Suprapubic skin (tissue), 4 donors: ENCODE data around the gene NDUFAF3. TPM values are rescaled to one million over a fixed set of nuclear protein-coding genes. Genes with fewer than 3 reads are reported as not detected.
A peak's percentile ranks its signal among the peaks of the same experiment; 100 is the strongest.

Experiments used
- DNase-seq, 2 donors: peaks; one replicate each; pipeline ENCODE4 v3.0.0-alpha.2; 2019; ENCODE audit warnings: low spot score in 2 of 2
- H3K27ac ChIP-seq: fragments of 200-600 bp; sonication (generic); one replicate; pipeline ENCODE4 v1.5.1; 2019
- H3K27me3 ChIP-seq: fragments of 200-600 bp; sonication (generic); one replicate; pipeline ENCODE4 v1.5.1; 2019
- H3K36me3 ChIP-seq: fragments of 200-600 bp; sonication (generic); one replicate; pipeline ENCODE4 v1.5.1; 2019
- H3K4me1 ChIP-seq: fragments of 200-600 bp; sonication (generic); one replicate; pipeline ENCODE4 v1.5.1; 2019
- H3K4me3 ChIP-seq: fragments of 200-600 bp; sonication (generic); one replicate; pipeline ENCODE4 v1.5.1; 2019; ENCODE audit warnings: mild to moderate bottlenecking
- H3K9me3 ChIP-seq: fragments of 200-600 bp; sonication (generic); one replicate; pipeline ENCODE4 v1.5.1; 2019
- EP300 ChIP-seq: sonication (generic); formaldehyde crosslinking; IDR thresholded peaks from one replicate; pipeline ENCODE4 v1.6.1; 2017; ENCODE audit warnings: antibody characterized with exemption
- POLR2A ChIP-seq, 2 donors: fragments of 450-650 bp; IDR thresholded peaks; one replicate each; pipeline ENCODE4 v1.6.1; 2017; ENCODE audit warnings: antibody characterized with exemption in 2 of 2, mild to moderate bottlenecking in 2 of 2, moderate library complexity in 2 of 2
- POLR2AphosphoS5 ChIP-seq, 3 donors: sonication (generic); formaldehyde crosslinking; IDR thresholded peaks; one replicate each; pipeline ENCODE4 v1.6.1; 2017; ENCODE audit warnings: antibody characterized with exemption in 3 of 3
- WGBS: methylation state at CpG from one replicate; pipeline ENCODE4 v1.1.5; 2018; 5-methylcytosine and 5-hydroxymethylcytosine counted together
- total RNA-seq, 4 donors: library from RNA; depleted of rRNA; stranded (reverse); fragments of >200 nt; gene quantifications; one replicate each; pipeline ENCODE4 v1.1.0, GENCODE V29; 2016
- TF ChIP-seq, protein P1 (sequence below), 2 donors: fragments of 200-600 bp in 1 of 2; fragments of 450-650 bp in 1 of 2; sonication (generic) in 1 of 2; IDR thresholded peaks; one replicate each; pipeline ENCODE4 v1.5.1; 2016 to 2019; ENCODE audit warnings: antibody characterized with exemption in 2 of 2, mild to moderate bottlenecking in 1 of 2, moderate library complexity in 1 of 2

The NDUFAF3 gene
- 100 to 1,000 TPM in 1 of 4 donors, 10 to 100 TPM in 3; 45.0 to 104 (median 63.1) TPM for total RNA-seq

GRCh38 chr3:49021813-49022687 is at the start of gene NDUFAF3:
Gene NDUFAF3, plus strand, starts transcription at chr3:49022121. Its CDS starts 24 bp downstream, at chr3:49022145.
- peak; percentile 96 for DNase-seq
- Histone ChIP-seq H3K36me3 (peaks cover 39% of the 10 kb centered on the region), H3K4me1 (peaks cover 52% of the 10 kb centered on the region), H3K9me3 (no peaks in the 10 kb centered on the region), H3K27ac (peak within 1 kb of the TSS; percentile 100), H3K27me3 (no peaks in the 10 kb centered on the region), H3K4me3 (peak within 1 kb of the TSS; percentile 95)
- TF ChIP-seq, protein P1, sequence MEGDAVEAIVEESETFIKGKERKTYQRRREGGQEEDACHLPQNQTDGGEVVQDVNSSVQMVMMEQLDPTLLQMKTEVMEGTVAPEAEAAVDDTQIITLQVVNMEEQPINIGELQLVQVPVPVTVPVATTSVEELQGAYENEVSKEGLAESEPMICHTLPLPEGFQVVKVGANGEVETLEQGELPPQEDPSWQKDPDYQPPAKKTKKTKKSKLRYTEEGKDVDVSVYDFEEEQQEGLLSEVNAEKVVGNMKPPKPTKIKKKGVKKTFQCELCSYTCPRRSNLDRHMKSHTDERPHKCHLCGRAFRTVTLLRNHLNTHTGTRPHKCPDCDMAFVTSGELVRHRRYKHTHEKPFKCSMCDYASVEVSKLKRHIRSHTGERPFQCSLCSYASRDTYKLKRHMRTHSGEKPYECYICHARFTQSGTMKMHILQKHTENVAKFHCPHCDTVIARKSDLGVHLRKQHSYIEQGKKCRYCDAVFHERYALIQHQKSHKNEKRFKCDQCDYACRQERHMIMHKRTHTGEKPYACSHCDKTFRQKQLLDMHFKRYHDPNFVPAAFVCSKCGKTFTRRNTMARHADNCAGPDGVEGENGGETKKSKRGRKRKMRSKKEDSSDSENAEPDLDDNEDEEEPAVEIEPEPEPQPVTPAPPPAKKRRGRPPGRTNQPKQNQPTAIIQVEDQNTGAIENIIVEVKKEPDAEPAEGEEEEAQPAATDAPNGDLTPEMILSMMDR (IDR thresholded peaks at IDR 0.05): peak; percentile 95 to 99
- TF ChIP-seq EP300 (no peak), POLR2AphosphoS5 (IDR thresholded peaks at IDR 0.05) (peak in 2 of 3 donors; percentile 82 to 86), POLR2A (IDR thresholded peaks at IDR 0.05) (peak; percentile 83 to 96)
- WGBS: under 1% methylated on average over 35 of the region's 83 CpGs

DNA sequence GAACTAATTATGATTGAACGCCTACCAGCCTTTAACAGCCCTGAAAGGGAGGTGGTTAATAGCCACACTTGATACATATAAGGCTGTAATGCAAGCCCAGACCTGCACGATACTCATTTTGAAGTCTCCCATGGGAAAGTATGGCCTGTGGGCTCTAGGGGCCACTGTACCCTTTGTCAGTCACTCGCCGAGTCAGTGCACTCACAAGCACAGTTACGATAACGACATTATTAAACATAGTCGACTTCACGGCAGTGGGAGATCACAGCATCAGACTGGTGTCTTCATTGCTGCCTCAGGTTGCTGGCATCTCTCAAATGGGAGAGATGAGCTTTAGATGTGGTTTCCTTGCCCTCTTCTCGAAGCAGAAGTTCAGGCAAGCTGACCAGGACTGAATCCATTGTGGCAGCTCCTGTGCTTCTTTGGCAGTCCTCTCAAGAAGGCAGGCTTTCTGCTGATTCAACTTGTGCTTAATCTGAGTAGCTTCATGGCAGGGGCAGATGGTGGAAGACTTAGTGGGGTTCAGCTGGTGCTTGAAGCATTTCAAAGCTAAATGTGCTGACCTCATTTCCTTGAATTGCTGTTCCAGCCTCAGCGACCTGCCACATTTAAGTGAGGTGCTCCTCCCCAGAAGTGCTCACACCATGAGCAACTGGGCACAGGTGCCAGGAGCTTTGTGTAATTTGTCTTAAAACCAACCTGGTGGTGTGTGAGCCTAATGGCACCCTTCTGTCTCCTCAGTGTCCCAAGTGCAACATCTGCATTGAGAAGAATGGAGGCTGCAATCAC is 47.7 kb upstream of the NDUFAF3 start:
- H3K36me3 ChIP-seq: peaks cover 92% of the 10 kb centered on the region
- no peak for TF ChIP-seq POLR2AphosphoS5 (IDR thresholded peaks at IDR 0.05)
- no peak for TF ChIP-seq POLR2A (IDR thresholded peaks at IDR 0.05)
- no peak for TF ChIP-seq EP300
- TF ChIP-seq, protein P1 (IDR thresholded peaks at IDR 0.05): no peak

GRCh38 chr3:48979451-48979850 is 42.5 kb upstream of the NDUFAF3 start:
- no peak for TF ChIP-seq EP300
- TF ChIP-seq, protein P1 (IDR thresholded peaks at IDR 0.05): no peak
- no peaks in the 10 kb centered on the region for H3K27me3 ChIP-seq
- H3K27ac ChIP-seq: no peak overlapping the region
- 95% methylated on average over 3 of the region's 3 CpGs for WGBS
- DNase-seq: no peak
- H3K36me3 ChIP-seq: peaks cover 91% of the 10 kb centered on the region
- H3K9me3 ChIP-seq: no peaks in the 10 kb centered on the region
- H3K4me3 ChIP-seq: no peak overlapping the region
- peaks cover 8% of the 10 kb centered on the region for H3K4me1 ChIP-seq

More for the DNA sequence above, 47.7 kb upstream of the NDUFAF3 start:
- 87% methylated on average over 10 of the region's 10 CpGs for WGBS
- Histone ChIP-seq H3K9me3 (no peaks in the 10 kb centered on the region), H3K4me1 (peaks cover 8% of the 10 kb centered on the region), H3K27ac (no peak overlapping the region), H3K4me3 (no peak overlapping the region), H3K27me3 (no peaks in the 10 kb centered on the region)
- no peak for DNase-seq

GRCh38 chr3:48980295-48980694 is 41.6 kb upstream of the NDUFAF3 start:
- no peak overlapping the region for H3K4me3 ChIP-seq
- DNase-seq: no peak
- H3K36me3 ChIP-seq: peaks cover 91% of the 10 kb centered on the region
- H3K27me3 ChIP-seq: no peaks in the 10 kb centered on the region
- H3K27ac ChIP-seq: no peak overlapping the region
- H3K4me1 ChIP-seq: peaks cover 8% of the 10 kb centered on the region
- H3K9me3 ChIP-seq: no peaks in the 10 kb centered on the region
- 98% methylated on average over 4 of the region's 4 CpGs for WGBS
- no peak for TF ChIP-seq POLR2AphosphoS5 (IDR thresholded peaks at IDR 0.05)
- no peak for TF ChIP-seq POLR2A (IDR thresholded peaks at IDR 0.05)
- TF ChIP-seq, protein P1 (IDR thresholded peaks at IDR 0.05): no peak
- TF ChIP-seq EP300: no peak

- no peak for DNase-seq
- TF ChIP-seq EP300: no peak
- no peak for TF ChIP-seq POLR2AphosphoS5 (IDR thresholded peaks at IDR 0.05)
- no peak for TF ChIP-seq POLR2A (IDR thresholded peaks at IDR 0.05)
- peaks cover 83% of the 10 kb centered on the region for H3K36me3 ChIP-seq
- no peaks in the 10 kb centered on the region for H3K9me3 ChIP-seq
- H3K4me3 ChIP-seq: no peak overlapping the region
- H3K27me3 ChIP-seq: no peaks in the 10 kb centered on the region
- no peak overlapping the region for H3K27ac ChIP-seq
- peaks cover 8% of the 10 kb centered on the region for H3K4me1 ChIP-seq
These were observed 39.9 kb upstream of the NDUFAF3 start for GRCh38 chr3:48982016-48982415.
